Mesendoderm (in vitro differentiated cells): ENCODE measurements around the gene ATP8A2.

ENCODE experiments used
- DNase-seq: peaks from one replicate; pipeline ENCODE4 v3.0.0; 2013
- H2AK5ac ChIP-seq: 2 replicates; pipeline ENCODE4 v1.6.1; 2013; ENCODE audit warnings: low read length, inconsistent platforms
- H2BK120ac ChIP-seq: 2 replicates; pipeline ENCODE4 v1.6.1; 2013; ENCODE audit warnings: low read depth, mild to moderate bottlenecking, low read length, moderate library complexity, mixed read lengths
- H2BK15ac ChIP-seq: replicated peaks from 2 replicates; pipeline ENCODE4 v1.6.1; 2013; ENCODE audit warnings: low read depth, mild to moderate bottlenecking, moderate library complexity
- H2BK5ac ChIP-seq: 2 replicates; pipeline ENCODE4 v1.6.1; 2013; ENCODE audit warnings: low read length, inconsistent platforms
- H3K18ac ChIP-seq: 2 replicates; pipeline ENCODE4 v1.6.1; 2013; ENCODE audit warnings: mild to moderate bottlenecking, low read length, mixed read lengths
- H3K23ac ChIP-seq: one replicate; pipeline ENCODE4 v1.6.1; 2013; ENCODE audit warnings: low read length
- H3K27ac ChIP-seq: 2 replicates; pipeline ENCODE4 v1.5.1; 2013; ENCODE audit warnings: low read depth, mild to moderate bottlenecking, inconsistent platforms, low read length, moderate library complexity
- H3K27me3 ChIP-seq: 2 replicates; pipeline ENCODE4 v1.6.1; 2013; ENCODE audit warnings: low read length, control low read depth, mild to moderate bottlenecking, inconsistent platforms; ENCODE audit not compliant: insufficient read depth, poor library complexity
- H3K36me3 ChIP-seq: 2 replicates; pipeline ENCODE4 v1.6.1; 2013; ENCODE audit warnings: low read length, inconsistent platforms; ENCODE audit not compliant: control insufficient read depth, insufficient read depth
- H3K4ac ChIP-seq: one replicate; pipeline ENCODE4 v1.6.1; 2013; ENCODE audit warnings: low read depth, mild to moderate bottlenecking, low read length, moderate library complexity
- H3K4me1 ChIP-seq: 2 replicates; pipeline ENCODE4 v1.6.1; 2013; ENCODE audit warnings: low read depth, low read length, inconsistent platforms; ENCODE audit not compliant: control insufficient read depth
- H3K4me2 ChIP-seq: 2 replicates; pipeline ENCODE4 v1.6.1; 2013; ENCODE audit warnings: low read length
- H3K4me3 ChIP-seq: 2 replicates; pipeline ENCODE4 v1.5.1; 2013; ENCODE audit warnings: mild to moderate bottlenecking, low read length
- H3K56ac ChIP-seq: one replicate; pipeline ENCODE4 v1.6.1; 2013; ENCODE audit warnings: low read length
- H3K79me1 ChIP-seq: 2 replicates; pipeline ENCODE4 v1.6.1; 2013; ENCODE audit warnings: low read length, inconsistent platforms
- H3K79me2 ChIP-seq: 2 replicates; pipeline ENCODE4 v1.6.1; 2013; ENCODE audit warnings: mild to moderate bottlenecking, low read length; ENCODE audit not compliant: control insufficient read depth, insufficient read depth
- H3K9ac ChIP-seq: 2 replicates; pipeline ENCODE4 v1.6.1; 2013; ENCODE audit warnings: low read length, inconsistent platforms
- H4K5ac ChIP-seq: one replicate; pipeline ENCODE4 v1.6.1; 2013; ENCODE audit warnings: low read length
- H4K8ac ChIP-seq: one replicate; pipeline ENCODE4 v1.6.1; 2013; ENCODE audit warnings: low read depth, mild to moderate bottlenecking, control low read depth, low read length, moderate library complexity
- WGBS: extraction: QIAGEN DNeasy Blood & Tissue Kit; methylation state at CpG from one replicate; pipeline ENCODE4 v1.1.7; 2013; ENCODE audit warnings: low lambda C conversion rate, missing lambda C conversion rate; ENCODE audit not compliant: insufficient coverage; ENCODE audit errors: extremely low coverage; 5-methylcytosine and 5-hydroxymethylcytosine counted together

Gene ATP8A2

DNA sequence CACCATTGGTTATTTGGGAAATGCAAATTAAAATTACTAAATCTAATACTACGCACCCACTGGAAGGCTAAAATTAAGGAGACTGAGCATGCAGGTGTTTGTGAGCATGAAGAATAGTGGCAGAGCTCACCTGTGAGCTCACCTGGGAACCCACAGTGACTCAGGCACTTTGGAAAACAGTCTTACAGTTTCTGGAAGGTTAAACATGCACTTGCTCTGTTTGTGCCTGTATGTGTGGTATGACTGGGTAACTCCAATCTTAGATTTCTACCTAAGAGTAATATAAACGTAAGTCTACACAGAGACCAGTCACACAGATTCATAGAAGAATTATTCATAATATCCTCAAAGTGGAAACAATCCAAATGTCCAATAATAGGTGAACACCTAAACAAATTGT is 318.8 kb downstream of the ATP8A2 start:
- Histone ChIP-seq H2BK5ac (no peak overlapping the region), H3K4me1 (no peaks in the 10 kb centered on the region), H3K4me3 (no peak overlapping the region), H3K4me2 (no peak overlapping the region), H4K5ac (no peak overlapping the region), H3K79me1 (no peaks in the 10 kb centered on the region), H2AK5ac (no peak overlapping the region), H3K27me3 (no peaks in the 10 kb centered on the region), H3K56ac (no peak overlapping the region), H3K9ac (no peak overlapping the region), H3K27ac (no peak overlapping the region), H4K8ac (no peak overlapping the region), H2BK120ac (no peak overlapping the region), H3K36me3 (no peaks in the 10 kb centered on the region), H2BK15ac (no peak overlapping the region), H3K79me2 (no peaks in the 10 kb centered on the region), H3K18ac (no peak overlapping the region), H3K4ac (no peak overlapping the region), H3K23ac (no peak overlapping the region)
- no CpG with 5 or more reads among the region's 2 CpGs for WGBS
- no peak for DNase-seq

- Histone ChIP-seq H3K23ac (no peak overlapping the region), H3K18ac (no peak overlapping the region), H4K8ac (no peak overlapping the region), H3K4ac (no peak overlapping the region), H2BK120ac (no peak overlapping the region), H3K4me3 (no peak overlapping the region), H3K27ac (no peak overlapping the region), H2BK15ac (no peak overlapping the region), H3K56ac (no peak overlapping the region), H3K9ac (no peak overlapping the region), H2BK5ac (no peak overlapping the region), H3K36me3 (no peaks in the 10 kb centered on the region), H3K79me2 (no peaks in the 10 kb centered on the region), H4K5ac (no peak overlapping the region), H3K4me1 (no peaks in the 10 kb centered on the region), H3K79me1 (no peaks in the 10 kb centered on the region), H3K27me3 (no peaks in the 10 kb centered on the region), H2AK5ac (no peak overlapping the region), H3K4me2 (no peak overlapping the region)
- no peak for DNase-seq
- WGBS, result no CpG with 5 or more reads among the region's 2 CpGs
Observed at GRCh38 chr13:25691654-25692053, 319.9 kb downstream of the ATP8A2 start.

- no peak overlapping the region for H2BK5ac ChIP-seq
- H3K4me1 ChIP-seq, result no peaks in the 10 kb centered on the region
- H3K79me1 ChIP-seq, result no peaks in the 10 kb centered on the region
- DNase-seq, result peak; percentile 21
- no peak overlapping the region for H3K23ac ChIP-seq
- H2AK5ac ChIP-seq, result no peak overlapping the region
- H3K36me3 ChIP-seq, result no peaks in the 10 kb centered on the region
- H3K18ac ChIP-seq, result no peak overlapping the region
- H4K8ac ChIP-seq, result no peak overlapping the region
- H3K4me3 ChIP-seq, result no peak overlapping the region
- no peak overlapping the region for H3K4ac ChIP-seq
- no peaks in the 10 kb centered on the region for H3K79me2 ChIP-seq
- H3K27me3 ChIP-seq, result no peaks in the 10 kb centered on the region
- no peak overlapping the region for H3K4me2 ChIP-seq
- H4K5ac ChIP-seq, result no peak overlapping the region
- no peak overlapping the region for H3K9ac ChIP-seq
- WGBS, result no CpG with 5 or more reads among the region's 7 CpGs
- H3K27ac ChIP-seq, result no peak overlapping the region
- H2BK15ac ChIP-seq, result no peak overlapping the region
- no peak overlapping the region for H2BK120ac ChIP-seq
- no peak overlapping the region for H3K56ac ChIP-seq
Observed at GRCh38 chr13:25692099-25692498, 320.3 kb downstream of the ATP8A2 start.

DNA sequence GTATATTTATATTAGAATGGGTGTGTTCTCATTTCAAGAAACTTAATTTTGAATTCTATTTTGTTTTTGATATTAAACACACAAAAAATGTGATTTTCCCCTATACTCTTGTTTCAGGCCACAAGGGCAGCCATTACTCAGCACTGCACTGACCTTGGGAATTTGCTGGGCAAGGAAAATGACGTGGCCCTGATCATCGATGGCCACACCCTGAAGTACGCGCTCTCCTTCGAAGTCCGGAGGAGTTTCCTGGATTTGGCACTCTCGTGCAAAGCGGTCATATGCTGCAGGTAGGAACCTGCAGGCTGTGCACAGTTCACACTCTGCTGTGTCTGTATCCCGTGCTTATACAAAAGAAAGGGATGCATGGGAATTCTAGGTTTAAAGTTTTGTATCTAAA is 327.3 kb downstream of the ATP8A2 start:
- Histone ChIP-seq H3K56ac (no peak overlapping the region), H2BK120ac (no peak overlapping the region), H3K79me1 (no peaks in the 10 kb centered on the region), H3K4me1 (no peaks in the 10 kb centered on the region), H3K27me3 (no peaks in the 10 kb centered on the region), H2BK5ac (no peak overlapping the region), H3K4me3 (no peak overlapping the region), H3K79me2 (no peaks in the 10 kb centered on the region), H3K4ac (no peak overlapping the region), H3K4me2 (no peak overlapping the region), H2BK15ac (no peak overlapping the region), H2AK5ac (no peak overlapping the region), H3K18ac (no peak overlapping the region), H3K23ac (no peak overlapping the region), H4K8ac (no peak overlapping the region), H4K5ac (no peak overlapping the region), H3K36me3 (no peaks in the 10 kb centered on the region), H3K9ac (no peak overlapping the region), H3K27ac (no peak overlapping the region)
- WGBS, result no CpG with 5 or more reads among the region's 9 CpGs
- DNase-seq, result no peak

- no peak overlapping the region for H3K9ac ChIP-seq
- H2BK120ac ChIP-seq, result no peak overlapping the region
- H4K8ac ChIP-seq, result no peak overlapping the region
- no peak overlapping the region for H2AK5ac ChIP-seq
- no peak overlapping the region for H4K5ac ChIP-seq
- no peak for DNase-seq
- no peak overlapping the region for H3K4me2 ChIP-seq
- no CpG with 5 or more reads among the region's 2 CpGs for WGBS
- no peak overlapping the region for H2BK5ac ChIP-seq
- no peaks in the 10 kb centered on the region for H3K79me2 ChIP-seq
- no peaks in the 10 kb centered on the region for H3K4me1 ChIP-seq
- no peak overlapping the region for H3K18ac ChIP-seq
- H3K23ac ChIP-seq, result no peak overlapping the region
- H3K27me3 ChIP-seq, result no peaks in the 10 kb centered on the region
- no peak overlapping the region for H3K27ac ChIP-seq
- H3K4me3 ChIP-seq, result no peak overlapping the region
- no peaks in the 10 kb centered on the region for H3K79me1 ChIP-seq
- H2BK15ac ChIP-seq, result no peak overlapping the region
- no peak overlapping the region for H3K56ac ChIP-seq
- no peaks in the 10 kb centered on the region for H3K36me3 ChIP-seq
- H3K4ac ChIP-seq, result no peak overlapping the region
Observed at GRCh38 chr13:25699600-25699999, 327.8 kb downstream of the ATP8A2 start.

DNA sequence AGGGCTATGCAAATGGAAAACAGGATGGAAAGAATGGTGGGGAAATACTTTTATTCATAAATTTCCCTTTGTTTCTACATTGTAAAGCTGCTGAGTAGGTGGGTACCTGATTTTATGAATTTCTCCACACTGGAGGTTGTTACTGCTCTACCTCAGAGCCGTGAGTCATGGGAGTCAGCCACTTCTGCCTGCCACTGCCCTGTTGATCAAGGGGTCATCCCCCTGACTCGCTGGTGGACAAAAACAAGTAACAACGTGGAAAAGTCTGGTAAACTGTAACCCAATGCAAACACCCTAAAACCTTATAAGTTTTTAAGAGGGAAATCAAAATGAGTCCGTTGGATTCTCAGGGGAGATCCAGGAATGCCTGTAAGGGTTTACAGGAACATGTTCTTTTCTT is 329.5 kb downstream of the ATP8A2 start:
- Histone ChIP-seq H2AK5ac (no peak overlapping the region), H2BK15ac (no peak overlapping the region), H2BK5ac (no peak overlapping the region), H4K5ac (no peak overlapping the region), H4K8ac (no peak overlapping the region), H3K23ac (no peak overlapping the region), H3K9ac (no peak overlapping the region), H3K36me3 (no peaks in the 10 kb centered on the region), H3K27me3 (no peaks in the 10 kb centered on the region), H3K79me2 (no peaks in the 10 kb centered on the region), H3K4me3 (no peak overlapping the region), H2BK120ac (no peak overlapping the region), H3K18ac (no peak overlapping the region), H3K56ac (no peak overlapping the region), H3K4me2 (no peak overlapping the region), H3K27ac (no peak overlapping the region), H3K4ac (no peak overlapping the region), H3K4me1 (no peaks in the 10 kb centered on the region), H3K79me1 (no peaks in the 10 kb centered on the region)
- WGBS, result no CpG with 5 or more reads among the region's 4 CpGs
- no peak for DNase-seq
